HEK293 (cell line): Measurements from ENCODE around the gene SUN5.

Experiments used
- CTCF ChIA-PET: fragments of 350-600 bp; formaldehyde crosslinking; extraction: SDS; loops from one replicate; lab custom pipeline; 2021; ENCODE audit warnings: antibody characterized with exemption; lab: Yijun Ruan, JAX
- POLR2A ChIA-PET: fragments of 300-600 bp; formaldehyde crosslinking; extraction: SDS; loops from one replicate; lab custom pipeline; 2020; ENCODE audit warnings: antibody characterized with exemption, inconsistent platforms; lab: Yijun Ruan, JAX
- H3K27ac ChIP-seq: fragments of 200-500 bp; sonication (Bioruptor generic); 2 replicates; pipeline ENCODE4 v1.5.1; 2014; ENCODE audit warnings: low read depth, low read length, control low read depth, inconsistent platforms; ENCODE audit errors: extremely low read depth
- H3K36me3 ChIP-seq, 2 experiments: fragments of 200-500 bp in 1 of 2; sonication (Bioruptor generic) in 1 of 2; 1 replicate in 1 of 2; 2 replicates in 1 of 2; pipeline ENCODE4 v1.5.1; 2014 to 2017; ENCODE audit warnings: inconsistent platforms in 2 of 2, low read length in 2 of 2; ENCODE audit not compliant: control insufficient read depth in 2 of 2, insufficient read depth in 1 of 2
- H3K4me1 ChIP-seq: fragments of 200-500 bp; sonication (Bioruptor generic); 2 replicates; pipeline ENCODE4 v1.5.1; 2014; ENCODE audit warnings: mild to moderate bottlenecking, low read length, inconsistent platforms; ENCODE audit not compliant: control insufficient read depth, insufficient read depth
- H3K4me3 ChIP-seq: 2 replicates; pipeline ENCODE4 v1.5.1; 2011; ENCODE audit warnings: low read depth, mild to moderate bottlenecking, control low read depth, low read length, moderate library complexity
- H3K9me3 ChIP-seq: fragments of 200-500 bp; sonication (Bioruptor generic); 2 replicates; pipeline ENCODE4 v1.5.1; 2014; ENCODE audit warnings: low read depth, low read length, inconsistent platforms; ENCODE audit not compliant: control insufficient read depth, insufficient read depth
- HOXC10 ChIP-seq: sonication (generic); formaldehyde crosslinking; IDR thresholded peaks from 2 replicates; pipeline ENCODE4 v1.8.1; 2023; ENCODE audit warnings: mild to moderate bottlenecking, missing genetic modification reagents
- IKZF3 ChIP-seq: fragments of 450-650 bp; IDR thresholded peaks from 2 replicates; pipeline ENCODE4 v1.5.0; 2018; ENCODE audit warnings: missing biosample characterization, mild to moderate bottlenecking, missing genetic modification characterization, moderate library complexity
- KLF7 ChIP-seq: fragments of 450-650 bp; formaldehyde crosslinking; IDR thresholded peaks from 2 replicates; pipeline ENCODE4 v1.5.1; 2016; ENCODE audit warnings: missing biosample characterization, missing genetic modification characterization, borderline replicate concordance
- MYNN ChIP-seq: fragments of 450-650 bp; formaldehyde crosslinking; IDR thresholded peaks from 2 replicates; pipeline ENCODE4 v1.5.1; 2016; ENCODE audit warnings: missing biosample characterization, missing genetic modification characterization, borderline replicate concordance
- ZFP3 ChIP-seq: fragments of 450-650 bp; formaldehyde crosslinking; IDR thresholded peaks from 2 replicates; pipeline ENCODE4 v1.5.1; 2016; ENCODE audit warnings: low read depth, missing biosample characterization, missing genetic modification characterization
- ZIC2 ChIP-seq: fragments of 450-650 bp; formaldehyde crosslinking; IDR thresholded peaks from 2 replicates; pipeline ENCODE4 v1.5.1; 2016; ENCODE audit warnings: missing biosample characterization, missing genetic modification characterization
- ZNF146 ChIP-seq: fragments of 450-650 bp; formaldehyde crosslinking; IDR thresholded peaks from 2 replicates; pipeline ENCODE4 v1.5.1; 2016; ENCODE audit warnings: missing biosample characterization, missing genetic modification characterization
- ZNF239 ChIP-seq: fragments of 450-650 bp; formaldehyde crosslinking; IDR thresholded peaks from 2 replicates; pipeline ENCODE4 v1.5.1; 2016; ENCODE audit warnings: missing biosample characterization, missing genetic modification characterization
- ZNF292 ChIP-seq: fragments of 450-650 bp; formaldehyde crosslinking; IDR thresholded peaks from 2 replicates; pipeline ENCODE4 v1.5.1; 2016; ENCODE audit warnings: low read depth, missing biosample characterization, missing genetic modification characterization, borderline replicate concordance
- ZNF354C ChIP-seq: fragments of 450-650 bp; formaldehyde crosslinking; IDR thresholded peaks from 2 replicates; pipeline ENCODE4 v1.5.1; 2016; ENCODE audit warnings: missing biosample characterization, missing genetic modification characterization, low read depth, borderline replicate concordance
- ZNF416 ChIP-seq: fragments of 450-650 bp; formaldehyde crosslinking; IDR thresholded peaks from 2 replicates; pipeline ENCODE4 v1.5.1; 2016; ENCODE audit warnings: missing biosample characterization, missing genetic modification characterization
- ZNF423 ChIP-seq: fragments of 450-650 bp; formaldehyde crosslinking; IDR thresholded peaks from 2 replicates; pipeline ENCODE4 v1.5.1; 2016; ENCODE audit warnings: missing biosample characterization, missing genetic modification characterization
- ZNF585B ChIP-seq: fragments of 450-650 bp; formaldehyde crosslinking; IDR thresholded peaks from 2 replicates; pipeline ENCODE4 v1.5.1; 2016; ENCODE audit warnings: missing biosample characterization, missing genetic modification characterization
- ZNF701 ChIP-seq: fragments of 450-650 bp; formaldehyde crosslinking; IDR thresholded peaks from 2 replicates; pipeline ENCODE4 v1.5.1; 2016; ENCODE audit warnings: missing biosample characterization, missing genetic modification characterization
- ZNF768 ChIP-seq: fragments of 450-650 bp; formaldehyde crosslinking; IDR thresholded peaks from 2 replicates; pipeline ENCODE4 v1.5.1; 2018; ENCODE audit warnings: missing biosample characterization, mild to moderate bottlenecking, missing genetic modification characterization
- ZNF777 ChIP-seq: fragments of 450-650 bp; formaldehyde crosslinking; IDR thresholded peaks from 2 replicates; pipeline ENCODE4 v1.5.1; 2017; ENCODE audit warnings: missing biosample characterization, missing genetic modification characterization, borderline replicate concordance
- TF ChIP-seq, protein P1 (sequence below): fragments of 450-650 bp; formaldehyde crosslinking; IDR thresholded peaks from 2 replicates; pipeline ENCODE4 v1.5.1; 2016; ENCODE audit warnings: missing biosample characterization, missing genetic modification characterization
- TF ChIP-seq, protein P2 (sequence below): fragments of 450-650 bp; formaldehyde crosslinking; IDR thresholded peaks from 2 replicates; pipeline ENCODE4 v1.5.1; 2017; ENCODE audit warnings: missing biosample characterization, missing genetic modification characterization
- TF ChIP-seq, protein P3 (sequence below): fragments of 450-650 bp; formaldehyde crosslinking; IDR thresholded peaks from 2 replicates; pipeline ENCODE4 v1.5.1; 2016; ENCODE audit warnings: missing biosample characterization, missing genetic modification characterization
- TF ChIP-seq, protein P4 (sequence below): fragments of 450-650 bp; formaldehyde crosslinking; IDR thresholded peaks from 2 replicates; pipeline ENCODE4 v1.5.1; 2016; ENCODE audit warnings: missing biosample characterization, missing genetic modification characterization
- TF ChIP-seq, protein P5 (sequence below): fragments of 450-650 bp; formaldehyde crosslinking; IDR thresholded peaks from 2 replicates; pipeline ENCODE4 v1.5.1; 2016; ENCODE audit warnings: missing biosample characterization, missing genetic modification characterization
- TF ChIP-seq, protein P6 (sequence below): fragments of 450-650 bp; formaldehyde crosslinking; IDR thresholded peaks from 2 replicates; pipeline ENCODE4 v1.5.1; 2017; ENCODE audit warnings: missing biosample characterization, missing genetic modification characterization

The SUN5 gene

DNA sequence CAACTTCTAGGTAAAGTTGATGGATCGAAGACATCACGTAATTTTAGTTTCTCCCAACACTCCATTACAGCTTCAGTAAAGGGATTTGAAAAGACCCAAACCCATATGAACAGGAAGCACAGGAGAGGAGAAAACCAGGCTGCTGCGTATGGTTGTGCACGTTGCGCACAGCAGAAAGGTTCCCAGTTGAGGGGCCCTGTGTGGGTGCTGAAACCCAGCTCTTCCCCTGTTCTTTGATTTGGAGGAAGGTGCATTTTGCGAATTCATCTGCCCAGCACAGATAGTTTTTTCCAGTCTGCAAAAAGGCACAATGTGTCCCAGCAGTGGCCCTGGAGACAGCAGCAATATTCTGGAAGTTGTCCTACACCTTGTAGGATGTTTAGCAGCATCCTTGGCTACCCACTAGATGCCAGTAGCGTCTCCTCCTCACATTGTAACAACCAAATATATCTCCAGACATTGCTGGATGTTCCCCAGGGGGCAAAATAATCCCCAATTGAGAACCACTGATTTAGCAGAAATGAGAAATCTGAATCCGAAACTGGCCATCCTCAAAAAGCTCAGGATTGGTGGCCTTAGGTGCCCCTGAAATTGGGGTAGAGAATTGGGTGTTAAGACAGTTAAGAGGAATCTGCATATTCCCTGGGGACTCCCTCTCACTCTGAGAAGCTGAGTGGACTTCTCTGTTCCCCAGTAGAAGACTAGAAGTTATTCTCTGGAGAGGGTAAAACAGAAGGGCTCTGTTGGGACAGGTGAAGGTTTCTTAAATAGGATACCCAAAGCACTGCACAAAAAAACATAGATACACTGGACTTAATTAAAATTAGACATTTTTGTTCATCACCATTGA is 12.2 kb downstream of the SUN5 start:
- H3K9me3 ChIP-seq = no peaks in the 10 kb centered on the region
- H3K4me1 ChIP-seq = no peaks in the 10 kb centered on the region
- no peak overlapping the region for H3K4me3 ChIP-seq
- H3K36me3 ChIP-seq = no peaks in the 10 kb centered on the region
- ChIA-PET CTCF (interaction anchor here (0.6 to 1.0 kb wide), 2 partner anchors 47 to 90 kb away, joined by 3 to 4 read pairs; no protein-coding TSS in a partner anchor), POLR2A (no interaction called here)
- no peak overlapping the region for H3K27ac ChIP-seq
- TF ChIP-seq KLF7 (tag by site-specific recombination) (no peak), ZNF777 (tag by site-specific recombination) (no peak), ZIC2 (no peak), ZNF423 (tag by site-specific recombination) (no peak), ZNF701 (tag by site-specific recombination) (no peak), IKZF3 (tag by site-specific recombination) (no peak), ZNF416 (tag by site-specific recombination) (no peak), ZNF239 (tag by site-specific recombination) (no peak), HOXC10 (no peak), ZNF292 (tag by site-specific recombination) (no peak), ZNF768 (no peak), ZNF585B (no peak), ZNF354C (tag by site-specific recombination) (no peak), ZNF146 (tag by site-specific recombination) (no peak), ZFP3 (no peak)
- TF ChIP-seq, protein P1, sequence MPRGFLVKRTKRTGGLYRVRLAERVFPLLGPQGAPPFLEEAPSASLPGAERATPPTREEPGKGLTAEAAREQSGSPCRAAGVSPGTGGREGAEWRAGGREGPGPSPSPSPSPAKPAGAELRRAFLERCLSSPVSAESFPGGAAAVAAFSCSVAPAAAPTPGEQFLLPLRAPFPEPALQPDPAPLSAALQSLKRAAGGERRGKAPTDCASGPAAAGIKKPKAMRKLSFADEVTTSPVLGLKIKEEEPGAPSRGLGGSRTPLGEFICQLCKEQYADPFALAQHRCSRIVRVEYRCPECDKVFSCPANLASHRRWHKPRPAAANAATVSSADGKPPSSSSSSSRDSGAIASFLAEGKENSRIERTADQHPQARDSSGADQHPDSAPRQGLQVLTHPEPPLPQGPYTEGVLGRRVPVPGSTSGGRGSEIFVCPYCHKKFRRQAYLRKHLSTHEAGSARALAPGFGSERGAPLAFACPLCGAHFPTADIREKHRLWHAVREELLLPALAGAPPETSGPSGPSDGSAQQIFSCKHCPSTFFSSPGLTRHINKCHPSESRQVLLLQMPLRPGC (tag by site-specific recombination) = no peak
- TF ChIP-seq, protein P2, sequence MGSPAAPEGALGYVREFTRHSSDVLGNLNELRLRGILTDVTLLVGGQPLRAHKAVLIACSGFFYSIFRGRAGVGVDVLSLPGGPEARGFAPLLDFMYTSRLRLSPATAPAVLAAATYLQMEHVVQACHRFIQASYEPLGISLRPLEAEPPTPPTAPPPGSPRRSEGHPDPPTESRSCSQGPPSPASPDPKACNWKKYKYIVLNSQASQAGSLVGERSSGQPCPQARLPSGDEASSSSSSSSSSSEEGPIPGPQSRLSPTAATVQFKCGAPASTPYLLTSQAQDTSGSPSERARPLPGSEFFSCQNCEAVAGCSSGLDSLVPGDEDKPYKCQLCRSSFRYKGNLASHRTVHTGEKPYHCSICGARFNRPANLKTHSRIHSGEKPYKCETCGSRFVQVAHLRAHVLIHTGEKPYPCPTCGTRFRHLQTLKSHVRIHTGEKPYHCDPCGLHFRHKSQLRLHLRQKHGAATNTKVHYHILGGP (tag by site-specific recombination) = no peak
- TF ChIP-seq, protein P3, sequence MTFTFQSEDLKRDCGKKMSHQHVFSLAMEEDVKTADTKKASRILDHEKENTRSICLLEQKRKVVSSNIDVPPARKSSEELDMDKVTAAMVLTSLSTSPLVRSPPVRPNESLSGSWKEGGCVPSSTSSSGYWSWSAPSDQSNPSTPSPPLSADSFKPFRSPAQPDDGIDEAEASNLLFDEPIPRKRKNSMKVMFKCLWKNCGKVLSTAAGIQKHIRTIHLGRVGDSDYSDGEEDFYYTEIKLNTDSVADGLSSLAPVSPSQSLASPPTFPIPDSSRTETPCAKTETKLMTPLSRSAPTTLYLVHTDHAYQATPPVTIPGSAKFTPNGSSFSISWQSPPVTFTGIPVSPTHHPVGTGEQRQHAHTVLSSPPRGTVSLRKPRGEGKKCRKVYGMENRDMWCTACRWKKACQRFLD (tag by site-specific recombination) = no peak

DNA sequence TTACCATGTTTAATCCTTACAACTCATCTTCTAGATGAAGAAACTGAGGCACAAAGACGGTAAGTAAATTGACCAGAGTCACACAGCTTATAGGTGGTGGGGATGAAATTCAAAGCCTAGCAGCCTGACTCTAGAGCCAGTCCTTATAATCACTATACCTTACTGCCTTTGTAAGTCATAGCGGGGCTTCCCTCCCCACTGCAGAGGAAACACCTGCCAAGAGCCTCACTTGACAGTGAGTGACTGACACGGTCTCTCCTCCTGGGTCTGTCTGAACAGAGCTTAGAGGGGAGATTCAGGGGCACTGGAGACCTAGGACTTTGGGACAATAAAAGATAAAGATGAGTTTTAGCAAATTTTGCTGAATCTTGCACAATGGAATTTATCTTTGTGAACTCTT is 12.8 kb downstream of the SUN5 start:
- no peaks in the 10 kb centered on the region for H3K4me1 ChIP-seq
- no peak overlapping the region for H3K4me3 ChIP-seq
- CTCF ChIA-PET = interaction anchor here (1.0 kb wide), 2 partner anchors 10 to 89 kb away, joined by 3 to 4 read pairs; no protein-coding TSS in a partner anchor
- H3K36me3 ChIP-seq = no peaks in the 10 kb centered on the region
- H3K27ac ChIP-seq = no peak overlapping the region
- POLR2A ChIA-PET = no interaction called here
- no peaks in the 10 kb centered on the region for H3K9me3 ChIP-seq
- TF ChIP-seq, protein P4, sequence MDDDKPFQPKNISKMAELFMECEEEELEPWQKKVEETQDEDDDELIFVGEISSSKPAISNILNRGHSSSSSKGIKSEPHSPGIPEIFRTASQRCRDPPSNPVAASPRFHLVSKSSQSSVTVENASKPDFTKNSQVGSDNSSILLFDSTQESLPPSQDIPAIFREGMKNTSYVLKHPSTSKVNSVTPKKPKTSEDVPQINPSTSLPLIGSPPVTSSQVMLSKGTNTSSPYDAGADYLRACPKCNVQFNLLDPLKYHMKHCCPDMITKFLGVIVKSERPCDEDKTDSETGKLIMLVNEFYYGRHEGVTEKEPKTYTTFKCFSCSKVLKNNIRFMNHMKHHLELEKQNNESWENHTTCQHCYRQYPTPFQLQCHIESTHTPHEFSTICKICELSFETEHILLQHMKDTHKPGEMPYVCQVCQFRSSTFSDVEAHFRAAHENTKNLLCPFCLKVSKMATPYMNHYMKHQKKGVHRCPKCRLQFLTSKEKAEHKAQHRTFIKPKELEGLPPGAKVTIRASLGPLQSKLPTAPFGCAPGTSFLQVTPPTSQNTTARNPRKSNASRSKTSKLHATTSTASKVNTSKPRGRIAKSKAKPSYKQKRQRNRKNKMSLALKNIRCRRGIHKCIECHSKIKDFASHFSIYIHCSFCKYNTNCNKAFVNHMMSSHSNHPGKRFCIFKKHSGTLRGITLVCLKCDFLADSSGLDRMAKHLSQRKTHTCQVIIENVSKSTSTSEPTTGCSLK (tag by site-specific recombination) = no peak
- TF ChIP-seq, protein P5, sequence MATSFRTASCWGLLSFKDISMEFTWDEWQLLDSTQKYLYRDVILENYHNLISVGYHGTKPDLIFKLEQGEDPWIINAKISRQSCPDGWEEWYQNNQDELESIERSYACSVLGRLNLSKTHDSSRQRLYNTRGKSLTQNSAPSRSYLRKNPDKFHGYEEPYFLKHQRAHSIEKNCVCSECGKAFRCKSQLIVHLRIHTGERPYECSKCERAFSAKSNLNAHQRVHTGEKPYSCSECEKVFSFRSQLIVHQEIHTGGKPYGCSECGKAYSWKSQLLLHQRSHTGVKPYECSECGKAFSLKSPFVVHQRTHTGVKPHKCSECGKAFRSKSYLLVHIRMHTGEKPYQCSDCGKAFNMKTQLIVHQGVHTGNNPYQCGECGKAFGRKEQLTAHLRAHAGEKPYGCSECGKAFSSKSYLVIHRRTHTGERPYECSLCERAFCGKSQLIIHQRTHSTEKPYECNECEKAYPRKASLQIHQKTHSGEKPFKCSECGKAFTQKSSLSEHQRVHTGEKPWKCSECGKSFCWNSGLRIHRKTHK = no peak
- TF ChIP-seq, protein P6, sequence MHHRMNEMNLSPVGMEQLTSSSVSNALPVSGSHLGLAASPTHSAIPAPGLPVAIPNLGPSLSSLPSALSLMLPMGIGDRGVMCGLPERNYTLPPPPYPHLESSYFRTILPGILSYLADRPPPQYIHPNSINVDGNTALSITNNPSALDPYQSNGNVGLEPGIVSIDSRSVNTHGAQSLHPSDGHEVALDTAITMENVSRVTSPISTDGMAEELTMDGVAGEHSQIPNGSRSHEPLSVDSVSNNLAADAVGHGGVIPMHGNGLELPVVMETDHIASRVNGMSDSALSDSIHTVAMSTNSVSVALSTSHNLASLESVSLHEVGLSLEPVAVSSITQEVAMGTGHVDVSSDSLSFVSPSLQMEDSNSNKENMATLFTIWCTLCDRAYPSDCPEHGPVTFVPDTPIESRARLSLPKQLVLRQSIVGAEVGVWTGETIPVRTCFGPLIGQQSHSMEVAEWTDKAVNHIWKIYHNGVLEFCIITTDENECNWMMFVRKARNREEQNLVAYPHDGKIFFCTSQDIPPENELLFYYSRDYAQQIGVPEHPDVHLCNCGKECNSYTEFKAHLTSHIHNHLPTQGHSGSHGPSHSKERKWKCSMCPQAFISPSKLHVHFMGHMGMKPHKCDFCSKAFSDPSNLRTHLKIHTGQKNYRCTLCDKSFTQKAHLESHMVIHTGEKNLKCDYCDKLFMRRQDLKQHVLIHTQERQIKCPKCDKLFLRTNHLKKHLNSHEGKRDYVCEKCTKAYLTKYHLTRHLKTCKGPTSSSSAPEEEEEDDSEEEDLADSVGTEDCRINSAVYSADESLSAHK (tag by site-specific recombination) = no peak
- TF ChIP-seq ZIC2 = no peak
- no peak for TF ChIP-seq MYNN
- TF ChIP-seq ZNF239 (tag by site-specific recombination) = no peak
